Nephron progenitor cell (in vitro differentiated cells): ENCODE data around the gene H6PD.

Source experiments
- DNase-seq: peaks from one replicate; pipeline ENCODE4 v3.0.0; 2021
- H3K27ac Mint-ChIP-seq: 2 replicates; pipeline ENCODE4 v1.8.0; 2021; ENCODE audit warnings: mild to moderate bottlenecking, moderate library complexity, mixed read lengths
- H3K27me3 Mint-ChIP-seq: 2 replicates; pipeline ENCODE4 v1.8.0; 2021; ENCODE audit warnings: mild to moderate bottlenecking, low read depth, mixed read lengths; ENCODE audit not compliant: poor library complexity
- H3K36me3 Mint-ChIP-seq: 2 replicates; pipeline ENCODE4 v1.8.0; 2021; ENCODE audit warnings: low read depth, mixed read lengths
- H3K4me1 Mint-ChIP-seq: 2 replicates; pipeline ENCODE4 v1.8.0; 2021; ENCODE audit warnings: mixed read lengths
- H3K4me3 Mint-ChIP-seq: 2 replicates; pipeline ENCODE4 v1.8.0; 2021; ENCODE audit warnings: mild to moderate bottlenecking, moderate library complexity, mixed read lengths
- H3K9me3 Mint-ChIP-seq: 2 replicates; pipeline ENCODE4 v1.8.0; 2021; ENCODE audit warnings: mild to moderate bottlenecking, moderate library complexity, mixed read lengths
- TF ChIP-seq, protein P1 (sequence below): fragments of 200-600 bp; sonication (generic); IDR thresholded peaks from 2 replicates; pipeline ENCODE4 v1.5.0; 2021; ENCODE audit warnings: antibody characterized with exemption

H6PD gene

DNA sequence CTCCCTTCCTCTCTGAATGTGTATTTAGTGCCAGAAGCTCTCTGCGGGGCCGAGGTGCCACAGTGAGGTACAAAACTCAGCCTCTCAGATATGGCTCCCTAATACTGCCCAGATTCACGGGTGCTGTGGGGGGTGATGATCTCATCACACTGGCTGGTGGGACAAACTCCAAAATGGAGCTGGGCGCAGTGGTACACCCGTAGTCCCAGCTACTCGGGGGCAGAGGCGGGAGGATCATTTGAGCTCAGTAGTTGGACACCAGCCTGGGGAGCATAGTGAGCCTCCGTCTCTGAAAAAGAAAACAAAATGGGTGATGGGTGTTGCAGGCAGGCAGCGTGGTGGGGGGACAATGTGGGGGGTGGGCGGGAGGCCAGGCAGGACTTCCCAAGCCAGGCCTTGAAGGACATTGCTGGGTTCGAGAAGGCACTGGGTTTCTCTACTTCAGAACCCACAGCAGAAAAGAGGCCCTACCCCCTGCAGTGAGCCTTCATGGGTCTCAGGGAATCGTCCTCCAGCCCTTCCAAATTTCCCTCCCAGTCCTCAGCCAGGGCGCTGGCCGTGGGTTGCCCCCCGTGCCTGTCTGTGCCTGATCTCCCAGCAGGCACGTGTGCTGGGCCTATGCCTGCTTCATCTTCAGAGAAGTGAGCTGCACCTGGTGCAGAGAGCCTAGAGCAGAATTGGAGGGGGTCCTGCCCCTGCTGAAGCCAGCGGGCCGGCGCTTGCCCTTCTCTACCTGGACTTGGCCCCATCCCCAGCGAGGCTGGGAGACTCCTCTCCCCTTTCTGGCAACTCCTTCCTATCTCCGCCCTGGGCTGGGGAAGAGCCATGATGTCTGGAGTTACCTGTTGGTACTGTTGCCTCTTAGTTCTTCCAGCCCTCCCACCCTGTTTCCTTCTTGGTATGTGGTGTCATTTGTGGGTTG lies 14.0 kb downstream of the H6PD start:
- no peak for DNase-seq
- Mint-ChIP-seq H3K36me3 (peaks cover 16% of the 10 kb centered on the region), H3K9me3 (no peaks in the 10 kb centered on the region), H3K27me3 (no peaks in the 10 kb centered on the region), H3K4me3 (peak overlapping the region; percentile 53), H3K4me1 (peaks cover 73% of the 10 kb centered on the region), H3K27ac (peak overlapping the region; percentile 36)
- TF ChIP-seq, protein P1, sequence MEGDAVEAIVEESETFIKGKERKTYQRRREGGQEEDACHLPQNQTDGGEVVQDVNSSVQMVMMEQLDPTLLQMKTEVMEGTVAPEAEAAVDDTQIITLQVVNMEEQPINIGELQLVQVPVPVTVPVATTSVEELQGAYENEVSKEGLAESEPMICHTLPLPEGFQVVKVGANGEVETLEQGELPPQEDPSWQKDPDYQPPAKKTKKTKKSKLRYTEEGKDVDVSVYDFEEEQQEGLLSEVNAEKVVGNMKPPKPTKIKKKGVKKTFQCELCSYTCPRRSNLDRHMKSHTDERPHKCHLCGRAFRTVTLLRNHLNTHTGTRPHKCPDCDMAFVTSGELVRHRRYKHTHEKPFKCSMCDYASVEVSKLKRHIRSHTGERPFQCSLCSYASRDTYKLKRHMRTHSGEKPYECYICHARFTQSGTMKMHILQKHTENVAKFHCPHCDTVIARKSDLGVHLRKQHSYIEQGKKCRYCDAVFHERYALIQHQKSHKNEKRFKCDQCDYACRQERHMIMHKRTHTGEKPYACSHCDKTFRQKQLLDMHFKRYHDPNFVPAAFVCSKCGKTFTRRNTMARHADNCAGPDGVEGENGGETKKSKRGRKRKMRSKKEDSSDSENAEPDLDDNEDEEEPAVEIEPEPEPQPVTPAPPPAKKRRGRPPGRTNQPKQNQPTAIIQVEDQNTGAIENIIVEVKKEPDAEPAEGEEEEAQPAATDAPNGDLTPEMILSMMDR = no peak

DNA sequence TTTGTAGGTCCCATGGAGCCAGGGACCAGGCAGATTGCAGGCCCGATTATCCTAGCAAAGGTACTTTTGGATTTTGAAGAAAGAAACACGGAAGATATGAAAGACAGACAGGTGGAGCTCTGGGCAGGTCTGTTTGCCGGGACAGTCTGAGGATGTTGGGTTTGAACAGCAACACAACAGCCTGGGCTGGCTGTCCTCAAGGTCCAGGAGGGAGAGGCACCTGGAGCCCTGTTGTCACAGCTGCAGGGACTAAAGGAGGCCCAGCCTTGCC lies 14.6 kb downstream of the H6PD start:
- Mint-ChIP-seq H3K4me3 (peak overlapping the region; percentile 53), H3K36me3 (peaks cover 16% of the 10 kb centered on the region), H3K9me3 (no peaks in the 10 kb centered on the region), H3K27ac (peak overlapping the region; percentile 36), H3K27me3 (peaks cover under 1% of the 10 kb centered on the region), H3K4me1 (peaks cover 79% of the 10 kb centered on the region)
- TF ChIP-seq, protein P1 = no peak
- DNase-seq = no peak

DNA sequence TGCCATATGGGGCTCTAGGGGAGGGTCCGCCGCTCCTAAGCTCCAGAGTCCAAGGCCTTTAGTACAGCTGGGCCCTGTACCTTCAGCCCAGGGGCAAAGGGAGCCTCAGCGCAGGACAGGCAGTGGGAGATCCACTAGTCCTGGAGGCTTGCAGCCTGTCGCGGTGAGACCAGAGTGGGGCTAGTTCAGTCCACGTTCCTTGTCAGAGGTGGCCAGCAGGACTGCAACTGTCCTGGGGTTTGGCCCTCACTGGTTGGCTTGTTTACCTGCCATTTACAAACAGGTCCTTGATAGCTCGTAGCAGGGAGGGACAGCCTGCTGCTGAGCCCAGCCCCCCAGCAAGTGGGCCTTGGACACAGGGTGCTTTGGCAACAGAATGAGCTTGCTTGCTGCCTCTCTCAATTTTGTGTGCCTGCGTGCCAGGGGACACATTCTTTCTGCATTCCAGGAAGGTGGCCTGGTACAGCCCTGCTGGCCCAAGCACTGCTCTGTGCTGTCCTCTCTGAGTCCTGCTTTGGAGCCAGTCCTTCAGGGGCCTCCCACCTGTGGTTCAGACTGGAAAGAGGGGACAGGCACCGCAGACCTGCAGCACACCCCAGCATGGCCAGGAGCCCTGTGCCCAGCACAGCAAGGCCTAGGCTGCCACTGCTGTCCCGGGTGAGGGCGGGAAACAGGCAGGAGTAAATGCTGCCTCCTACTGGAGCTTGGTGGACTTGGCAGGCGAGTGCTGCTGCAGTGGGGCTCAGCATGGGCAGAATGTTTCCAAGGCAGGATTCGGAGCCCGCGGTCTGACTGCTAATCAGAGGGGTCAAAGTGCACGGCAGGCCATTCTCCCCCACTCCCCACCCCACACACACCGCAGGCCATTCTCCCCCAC lies 15.2 kb downstream of the H6PD start:
- peak; percentile 53 for DNase-seq
- Mint-ChIP-seq H3K9me3 (no peaks in the 10 kb centered on the region), H3K27me3 (peaks cover 4% of the 10 kb centered on the region), H3K4me3 (peak overlapping the region; percentile 36), H3K4me1 (peaks cover 84% of the 10 kb centered on the region), H3K27ac (peak overlapping the region; percentile 57), H3K36me3 (peaks cover 16% of the 10 kb centered on the region)
- TF ChIP-seq, protein P1 = peak; percentile 47

DNA sequence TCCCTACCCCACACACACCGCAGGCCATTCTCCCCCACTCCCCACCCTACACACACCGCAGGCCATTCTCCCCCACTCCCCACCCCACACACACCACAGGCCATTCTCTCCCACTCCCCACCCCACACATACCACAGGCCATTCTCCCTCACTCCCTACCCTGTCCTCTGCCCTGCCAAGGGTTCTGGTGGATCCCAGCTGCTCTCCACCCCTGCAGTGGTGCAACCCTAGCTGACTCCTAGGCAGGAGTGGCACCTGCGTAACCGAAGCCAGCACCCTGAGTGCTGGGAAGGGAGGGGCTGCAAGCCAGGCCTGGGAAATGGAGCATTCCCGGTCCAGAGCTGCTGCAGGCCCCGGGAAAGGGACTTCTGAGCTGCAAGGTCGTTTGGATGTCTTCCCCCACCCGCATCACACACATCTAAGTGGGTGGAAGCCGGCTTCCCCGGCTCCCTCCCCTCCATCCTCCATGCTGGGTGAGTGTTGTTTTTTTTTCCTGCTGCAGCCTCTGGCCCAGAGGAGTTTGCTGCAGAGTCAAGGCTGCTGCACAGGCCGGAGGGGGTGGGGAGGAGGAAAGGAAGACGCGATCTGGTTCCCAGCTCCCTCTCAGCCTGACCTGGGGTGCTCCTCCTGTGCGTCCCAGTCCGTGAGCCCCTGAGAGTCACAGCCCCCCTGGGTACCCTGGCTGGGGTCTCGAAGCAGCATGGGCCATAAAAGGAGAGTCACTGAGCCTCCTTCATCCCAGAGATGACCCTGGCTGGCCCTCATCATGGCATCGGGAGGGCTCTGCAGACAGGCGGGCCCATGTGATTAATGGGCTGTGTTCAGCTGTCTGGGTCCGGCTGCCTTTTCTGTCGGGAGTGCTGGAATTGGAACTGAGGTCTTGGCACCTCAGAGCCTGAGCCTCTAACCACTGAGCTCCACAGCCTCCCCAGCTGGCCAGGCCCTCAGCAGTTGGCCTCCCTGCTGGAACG lies 16.1 kb downstream of the H6PD start:
- TF ChIP-seq, protein P1 = no peak
- peak; percentile 56 for DNase-seq
- H3K4me3 Mint-ChIP-seq = peak overlapping the region; percentile 44
- peak overlapping the region; percentile 63 for H3K27ac Mint-ChIP-seq
- H3K36me3 Mint-ChIP-seq = peaks cover 16% of the 10 kb centered on the region
- H3K27me3 Mint-ChIP-seq = peaks cover 4% of the 10 kb centered on the region
- H3K4me1 Mint-ChIP-seq = peaks cover 86% of the 10 kb centered on the region
- no peaks in the 10 kb centered on the region for H3K9me3 Mint-ChIP-seq

DNA sequence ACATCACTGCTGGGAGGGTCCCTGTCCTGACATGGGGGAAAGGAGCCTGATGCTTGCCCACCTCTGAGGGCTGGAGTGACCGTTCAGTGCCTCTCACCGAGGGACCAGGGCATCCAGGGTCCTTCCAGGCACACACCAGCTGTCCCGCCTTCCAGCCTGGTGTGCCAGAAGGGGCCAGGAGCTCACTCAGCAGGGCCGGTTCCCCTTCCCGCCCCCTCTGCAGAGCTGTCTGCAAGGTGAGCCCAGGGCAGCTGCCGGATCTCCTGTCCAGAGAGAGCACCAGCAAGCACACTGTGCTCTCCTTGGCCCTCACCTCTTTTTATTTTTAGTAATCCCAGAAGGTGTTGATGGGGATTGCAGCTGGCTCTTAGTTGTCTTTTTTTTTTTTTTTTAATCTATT lies 16.9 kb downstream of the H6PD start:
- Mint-ChIP-seq H3K36me3 (peaks cover 10% of the 10 kb centered on the region), H3K9me3 (no peaks in the 10 kb centered on the region), H3K27me3 (peaks cover 4% of the 10 kb centered on the region), H3K4me3 (peak overlapping the region; percentile 44), H3K27ac (peak overlapping the region; percentile 77), H3K4me1 (peaks cover 83% of the 10 kb centered on the region)
- TF ChIP-seq, protein P1 = no peak
- DNase-seq = no peak
